Prostate gland (tissue), 2 donors: Measurements from ENCODE around the gene FIBCD1. TPM values are rescaled to one million over a fixed set of nuclear protein-coding genes. Genes with fewer than 3 reads are reported as not detected.

Source experiments
- DNase-seq: peaks from one replicate; pipeline ENCODE4 v3.0.0-alpha.2; 2019; ENCODE audit warnings: low spot score
- H3K27ac ChIP-seq, 2 donors: fragments of 200-600 bp; sonication (generic); 2 replicates each; pipeline ENCODE4 v1.5.1; 2017 to 2019
- H3K27me3 ChIP-seq: fragments of 200-600 bp; sonication (generic); replicated peaks from 2 replicates; pipeline ENCODE4 v1.5.1; 2019; ENCODE audit not compliant: insufficient read depth
- H3K36me3 ChIP-seq, 2 donors: fragments of 200-600 bp; sonication (generic); 1 replicate in 1 of 2; 2 replicates in 1 of 2; pipeline versions ENCODE4 v1.5.1 to v1.8.1; 2017 to 2019
- H3K4me1 ChIP-seq: fragments of 200-600 bp; sonication (generic); replicated peaks from 2 replicates; pipeline ENCODE4 v1.5.1; 2019
- H3K4me3 ChIP-seq, 2 donors: fragments of 200-600 bp; sonication (generic); 2 replicates each; pipeline ENCODE4 v1.5.1; 2017 to 2019
- H3K9me3 ChIP-seq: fragments of 200-600 bp; sonication (generic); 2 replicates; pipeline ENCODE4 v1.5.1; 2017
- CTCF ChIP-seq, 4 experiments: fragments of 200-600 bp in 2 of 4; fragments of 450-650 bp in 2 of 4; sonication (generic) in 2 of 4; IDR thresholded peaks; 1 replicate in 3 of 4; 2 replicates in 1 of 4; pipeline ENCODE4 v1.5.1; 2016 to 2019; ENCODE audit warnings: antibody characterized with exemption in 4 of 4, mild to moderate bottlenecking in 2 of 4, moderate library complexity in 2 of 4
- POLR2A ChIP-seq: fragments of 450-650 bp; IDR thresholded peaks from one replicate; pipeline ENCODE4 v1.6.1; 2016; ENCODE audit warnings: antibody characterized with exemption, mild to moderate bottlenecking
- POLR2AphosphoS5 ChIP-seq: sonication (generic); formaldehyde crosslinking; IDR thresholded peaks from one replicate; pipeline ENCODE4 v1.6.1; 2017; ENCODE audit warnings: antibody characterized with exemption
- WGBS: methylation state at CpG from one replicate; pipeline ENCODE4 v1.1.5; 2018; 5-methylcytosine and 5-hydroxymethylcytosine counted together
- intact Hi-C: fragments of 100-400 bp; cut with DNase I; formaldehyde crosslinking; loops from one replicate; pipeline ENCODE4 v1.14.2; 2022
- total RNA-seq, 2 donors: library from RNA; depleted of rRNA; stranded (reverse); fragments of >200 nt; gene quantifications; one replicate each; pipeline ENCODE4 v1.1.0, GENCODE V29; 2016

The FIBCD1 gene
- total RNA-seq, 2 donors from 2014 or later, result 0.36 to 13.2 TPM

- no peaks in the 10 kb centered on the region for H3K36me3 ChIP-seq
- H3K27ac ChIP-seq, result no peak overlapping the region
- H3K4me1 ChIP-seq, result no peaks in the 10 kb centered on the region
- TF ChIP-seq POLR2A (no peak), POLR2AphosphoS5 (no peak), CTCF (IDR thresholded peaks at IDR 0.05) (no peak)
- WGBS, result 83% methylated on average over 32 of the region's 34 CpGs
- H3K4me3 ChIP-seq, result no peak overlapping the region
- intact Hi-C loops, result no loop called here
- H3K9me3 ChIP-seq, result no peaks in the 10 kb centered on the region
- DNase-seq, result no peak
- no peaks in the 10 kb centered on the region for H3K27me3 ChIP-seq
Observed at GRCh38 chr9:130917168-130917960, 21.7 kb downstream of the FIBCD1 start.

GRCh38 chr9:130915096-130915447 is 24.0 kb downstream of the FIBCD1 start:
- H3K27ac ChIP-seq, result no peak overlapping the region
- no peaks in the 10 kb centered on the region for H3K4me1 ChIP-seq
- DNase-seq, result no peak
- intact Hi-C loops, result no loop called here
- H3K9me3 ChIP-seq, result no peaks in the 10 kb centered on the region
- no peaks in the 10 kb centered on the region for H3K27me3 ChIP-seq
- 95% methylated on average over 5 of the region's 8 CpGs for WGBS
- no peak overlapping the region for H3K4me3 ChIP-seq
- TF ChIP-seq POLR2A (no peak), CTCF (IDR thresholded peaks at IDR 0.05) (no peak), POLR2AphosphoS5 (no peak)
- no peaks in the 10 kb centered on the region for H3K36me3 ChIP-seq

GRCh38 chr9:130914417-130915095 is 24.5 kb downstream of the FIBCD1 start:
- WGBS, result 84% methylated on average over 23 of the region's 24 CpGs
- TF ChIP-seq CTCF (IDR thresholded peaks at IDR 0.05) (no peak), POLR2A (no peak), POLR2AphosphoS5 (no peak)

GRCh38 chr9:130913599-130914416 is 25.2 kb downstream of the FIBCD1 start:
- intact Hi-C loops, result no loop called here
- WGBS, result 70% methylated on average over 23 of the region's 23 CpGs
- TF ChIP-seq CTCF (IDR thresholded peaks at IDR 0.05) (no peak), POLR2A (no peak), POLR2AphosphoS5 (no peak)
- Histone ChIP-seq H3K4me3 (no peak overlapping the region), H3K36me3 (no peaks in the 10 kb centered on the region), H3K4me1 (no peaks in the 10 kb centered on the region), H3K9me3 (no peaks in the 10 kb centered on the region), H3K27me3 (no peaks in the 10 kb centered on the region), H3K27ac (no peak overlapping the region)
- DNase-seq, result no peak

More at GRCh38 chr9:130914417-130915095, 24.5 kb downstream of the FIBCD1 start:
- intact Hi-C loops, result no loop called here
- no peaks in the 10 kb centered on the region for H3K4me1 ChIP-seq
- no peak overlapping the region for H3K4me3 ChIP-seq
- DNase-seq, result no peak
- no peaks in the 10 kb centered on the region for H3K9me3 ChIP-seq
- H3K27ac ChIP-seq, result no peak overlapping the region
- no peaks in the 10 kb centered on the region for H3K27me3 ChIP-seq
- H3K36me3 ChIP-seq, result no peaks in the 10 kb centered on the region
